HG03442 (cell line): Measurements from ENCODE around the gene HLX.

ENCODE experiments used
- ATAC-seq: cut with Tn5 transposase; IDR thresholded peaks from one replicate; pipeline ENCODE4 v1.9.1; 2021; ENCODE audit warnings: mild to moderate bottlenecking, moderate library complexity; ENCODE audit not compliant: unreplicated experiment

Gene HLX

GRCh38 chr1:220880726-220881506 lies 1.7 kb downstream of the HLX start:
- ATAC-seq: no peak

- ATAC-seq: no peak
Observed at GRCh38 chr1:220882061-220882891, 3.0 kb downstream of the HLX start.

GRCh38 chr1:220884109-220884980 lies 5.1 kb downstream of the HLX start:
- ATAC-seq: no peak

GRCh38 chr1:220884981-220885918 lies 6.0 kb downstream of the HLX start:
- no peak for ATAC-seq

GRCh38 chr1:220885971-220886370 lies 6.7 kb downstream of the HLX start:
- no peak for ATAC-seq

- ATAC-seq: no peak
Observed at GRCh38 chr1:220886470-220887201, 7.4 kb downstream of the HLX start.

GRCh38 chr1:220887202-220887519 lies 7.9 kb downstream of the HLX start:
- no peak for ATAC-seq

- ATAC-seq: no peak
Observed at GRCh38 chr1:220887520-220888416, 8.5 kb downstream of the HLX start.

GRCh38 chr1:220888417-220888986 lies 9.3 kb downstream of the HLX start:
- no peak for ATAC-seq

GRCh38 chr1:220889333-220889732 lies 10.1 kb downstream of the HLX start:
- no peak for ATAC-seq

- no peak for ATAC-seq
Observed at GRCh38 chr1:220889848-220890287, 10.6 kb downstream of the HLX start.

- no peak for ATAC-seq
Observed at GRCh38 chr1:220890602-220891001, 11.4 kb downstream of the HLX start.

GRCh38 chr1:220891224-220892085 lies 12.2 kb downstream of the HLX start:
- ATAC-seq: no peak

- no peak for ATAC-seq
Observed at GRCh38 chr1:220892086-220892376, 12.8 kb downstream of the HLX start.

- ATAC-seq: no peak
Observed at GRCh38 chr1:220892997-220893700, 13.9 kb downstream of the HLX start.

GRCh38 chr1:220893701-220894024 lies 14.4 kb downstream of the HLX start:
- ATAC-seq: no peak
